Pulmonary artery endothelial cell (primary cell): ENCODE data around the gene MT1H. TPM values are rescaled to one million over a fixed set of nuclear protein-coding genes. Genes with fewer than 3 reads are reported as not detected.

ENCODE experiments used
- DNase-seq: peaks from one replicate; pipeline ENCODE4 v3.0.0-alpha.2; 2011; ENCODE audit warnings: low read depth, low spot score
- total RNA-seq: library from RNA; depleted of rRNA; stranded (reverse); fragments of >200 nt; gene quantifications from 2 replicates; pipeline ENCODE4 v1.2.3, GENCODE V29; 2014

Gene MT1H
- total RNA-seq, 1 donor from 2014 or later, result not detected

DNA sequence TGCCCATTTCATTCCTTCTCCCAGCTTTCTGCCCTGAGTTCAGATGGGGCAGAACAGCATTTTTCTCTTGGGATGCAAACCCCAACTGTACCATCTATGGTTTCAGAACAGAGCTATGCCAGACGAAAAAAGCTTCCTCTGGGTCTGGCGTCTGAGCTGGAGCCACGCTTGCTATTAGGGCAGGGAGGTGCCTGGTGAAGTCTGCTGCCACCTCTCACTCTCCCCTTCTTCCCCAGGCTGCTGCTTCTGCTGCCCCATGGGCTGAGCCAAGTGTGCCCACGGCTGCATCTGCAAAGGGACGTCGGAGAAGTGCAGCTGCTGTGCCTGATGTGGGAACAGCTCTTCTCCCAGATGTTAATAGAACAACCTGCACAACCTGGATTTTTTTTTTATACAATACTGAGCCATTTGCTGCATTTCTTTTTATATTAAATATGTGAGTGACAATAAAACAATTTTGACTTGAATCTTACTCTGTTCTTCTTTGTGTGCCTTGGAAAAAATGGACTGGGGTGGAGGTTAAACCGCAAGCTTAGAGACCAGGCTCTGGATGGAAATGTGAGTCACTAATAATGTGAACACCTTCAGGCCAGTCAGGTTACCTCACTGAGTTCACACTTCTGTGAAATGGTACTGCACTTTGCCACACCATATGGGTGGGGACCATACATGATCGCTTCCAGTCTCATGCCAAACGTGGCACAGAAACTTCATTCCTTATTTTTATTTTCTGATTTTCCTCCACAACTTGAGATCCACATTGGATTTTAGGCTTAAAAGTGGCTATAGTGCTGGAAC, 32.8 kb upstream of the MT1H start:
- no peak for DNase-seq

DNA sequence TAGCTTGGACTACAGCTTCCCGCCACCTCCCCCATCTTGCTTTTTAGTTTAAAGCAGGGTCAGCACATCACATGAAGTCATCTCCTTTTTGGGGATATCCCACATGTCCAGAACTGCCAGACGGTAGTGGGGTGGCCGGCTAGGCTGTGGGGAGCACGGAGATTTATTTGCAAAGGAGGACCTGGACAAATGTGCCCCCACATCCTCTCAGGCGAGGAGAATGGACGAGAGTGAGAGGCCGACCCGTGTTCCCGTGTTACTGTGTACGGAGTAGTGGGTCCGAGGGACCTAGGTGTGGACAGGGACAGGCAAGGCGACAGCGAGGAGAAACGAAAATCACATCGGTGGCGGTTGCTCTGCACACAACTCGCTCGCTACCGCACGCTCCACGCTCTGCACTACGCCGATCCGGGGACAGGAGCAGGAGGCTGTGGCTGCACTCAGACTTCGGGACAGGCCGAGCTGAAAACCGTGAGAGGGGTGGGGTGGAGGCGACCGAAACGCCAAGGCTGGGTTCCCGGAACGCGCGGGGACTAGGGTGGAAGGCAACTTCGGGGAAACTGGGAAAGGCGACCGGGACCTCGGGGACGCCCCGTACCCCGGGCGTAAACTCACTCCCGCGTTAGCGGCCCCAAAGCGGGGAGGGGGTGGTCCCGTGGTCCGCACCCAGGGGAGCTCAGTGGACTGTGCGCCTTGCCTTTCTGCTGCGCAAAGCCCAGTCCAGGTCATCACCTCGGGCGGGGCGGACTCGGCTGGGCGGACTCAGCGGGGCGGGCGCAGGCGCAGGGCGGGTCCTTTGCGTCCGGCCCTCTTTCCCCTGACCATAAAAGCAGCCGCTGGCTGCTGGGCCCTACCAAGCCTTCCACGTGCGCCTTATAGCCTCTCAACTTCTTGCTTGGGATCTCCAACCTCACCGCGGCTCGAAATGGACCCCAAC, 31.5 kb upstream of the MT1H start, which contains the start of gene MT1A:
MT1A (plus strand) TSS at position 853 of the 937 bp plus-strand sequence; CDS start at position 926, 73 bp downstream.
- no peak for DNase-seq

DNA sequence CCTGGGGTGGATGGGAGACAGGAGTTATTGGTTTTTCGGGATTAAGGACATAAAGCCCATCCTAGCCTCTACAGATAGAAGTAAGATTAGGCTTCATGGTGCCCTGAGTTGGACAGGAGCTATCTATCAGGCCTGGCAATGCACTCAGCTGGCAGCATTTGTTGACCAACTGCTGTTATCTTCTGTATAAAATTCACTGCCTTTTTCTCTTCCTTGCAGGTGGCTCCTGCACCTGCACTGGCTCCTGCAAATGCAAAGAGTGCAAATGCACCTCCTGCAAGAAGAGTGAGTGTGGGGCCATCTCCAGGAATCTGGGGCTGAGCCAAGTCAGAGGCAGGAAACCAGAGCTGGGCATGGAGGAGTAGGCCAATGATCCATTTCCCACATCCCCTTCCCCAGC, 30.6 kb upstream of the MT1H start:
- no peak for DNase-seq

DNA sequence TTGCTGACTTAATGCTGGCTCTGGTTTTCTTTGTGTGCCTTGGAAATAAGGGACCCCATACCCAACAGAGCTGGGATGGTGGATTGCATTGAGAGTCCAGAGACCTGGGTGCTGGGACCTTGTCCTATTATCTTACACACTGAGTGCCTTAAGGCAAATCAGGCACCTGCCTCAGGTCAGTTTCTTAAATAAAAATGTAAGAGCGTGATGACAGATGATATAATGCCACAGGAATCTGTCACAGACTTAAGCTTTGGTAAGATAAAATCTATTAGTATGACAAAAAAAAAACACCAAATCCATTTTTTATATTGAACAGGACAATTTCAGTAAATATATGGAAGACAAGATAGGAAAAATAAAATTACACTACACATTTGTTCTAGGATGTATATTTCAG, 29.5 kb upstream of the MT1H start:
- DNase-seq, result no peak

DNA sequence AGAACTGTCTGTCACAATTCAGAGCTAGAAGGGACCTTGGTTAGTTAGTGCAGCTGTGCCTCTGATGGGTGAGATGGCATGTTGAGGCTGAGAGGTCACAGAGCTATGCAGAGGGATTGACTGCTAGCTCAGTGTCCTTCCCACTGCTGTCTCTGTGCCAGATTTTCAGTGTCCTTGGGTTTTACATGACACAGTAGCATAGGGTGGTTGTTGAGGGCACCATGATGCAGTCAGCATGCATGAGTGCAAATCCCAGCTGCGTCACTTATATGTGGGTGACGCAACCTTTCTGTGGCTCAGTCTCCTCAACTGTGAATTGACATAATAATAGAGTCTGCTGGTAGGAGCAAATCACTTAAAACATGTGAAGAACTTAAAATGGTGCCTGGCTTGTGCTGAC, 28.4 kb upstream of the MT1H start:
- DNase-seq, result no peak

DNA sequence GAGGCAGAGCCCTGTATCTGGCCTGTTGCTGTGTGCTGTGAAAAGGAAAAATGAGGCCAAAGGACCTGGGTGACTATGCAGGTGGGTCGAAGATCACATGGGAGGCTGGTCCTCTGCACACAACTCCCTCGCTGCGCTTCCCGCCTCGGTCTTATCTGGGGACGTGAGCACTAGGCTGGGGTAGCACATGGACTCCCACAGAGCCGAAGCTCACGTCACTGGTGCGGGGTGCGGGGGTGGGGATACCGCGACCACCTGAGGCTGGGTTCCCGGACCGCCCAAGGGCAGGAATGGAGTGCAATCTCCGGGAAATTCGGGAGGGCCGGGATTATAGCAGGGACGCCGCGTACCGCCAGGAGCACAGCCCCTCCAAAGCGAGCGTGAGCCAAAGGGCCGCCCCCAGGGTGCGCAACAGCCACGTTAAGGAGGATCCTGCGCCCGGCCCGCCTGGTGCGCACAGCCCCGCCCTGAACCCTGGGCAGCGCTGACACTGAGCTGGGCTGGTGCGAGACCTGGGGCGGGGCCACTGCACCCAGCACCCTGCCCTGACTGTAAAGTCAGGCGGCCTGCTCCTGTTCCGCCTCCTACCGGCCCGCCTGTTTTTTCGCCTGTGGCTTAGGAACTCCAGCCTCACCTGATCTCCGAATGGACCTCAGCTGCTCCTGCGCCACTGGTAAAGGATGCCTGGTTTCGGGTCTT, 26.4 kb upstream of the MT1H start:
- DNase-seq, result no peak

DNA sequence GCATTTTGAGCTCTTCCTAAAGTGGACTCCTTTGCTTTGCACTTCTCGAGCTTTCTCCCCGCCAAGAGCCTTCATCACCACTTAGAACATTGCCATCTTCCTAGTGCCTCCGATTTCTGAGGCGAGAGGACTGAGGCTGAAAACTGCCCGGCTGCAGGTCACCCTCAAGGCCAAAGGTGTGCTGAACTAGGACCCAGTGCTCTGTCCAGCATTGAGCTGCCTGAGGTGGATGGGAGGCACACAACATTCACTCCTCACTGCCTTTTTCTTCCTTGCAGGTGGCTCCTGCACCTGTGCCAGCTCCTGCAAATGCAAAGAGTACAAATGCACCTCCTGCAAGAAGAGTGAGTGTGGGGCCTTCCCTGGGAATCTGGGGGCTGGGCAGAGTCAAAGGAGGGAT, 25.8 kb upstream of the MT1H start:
- no peak for DNase-seq

DNA sequence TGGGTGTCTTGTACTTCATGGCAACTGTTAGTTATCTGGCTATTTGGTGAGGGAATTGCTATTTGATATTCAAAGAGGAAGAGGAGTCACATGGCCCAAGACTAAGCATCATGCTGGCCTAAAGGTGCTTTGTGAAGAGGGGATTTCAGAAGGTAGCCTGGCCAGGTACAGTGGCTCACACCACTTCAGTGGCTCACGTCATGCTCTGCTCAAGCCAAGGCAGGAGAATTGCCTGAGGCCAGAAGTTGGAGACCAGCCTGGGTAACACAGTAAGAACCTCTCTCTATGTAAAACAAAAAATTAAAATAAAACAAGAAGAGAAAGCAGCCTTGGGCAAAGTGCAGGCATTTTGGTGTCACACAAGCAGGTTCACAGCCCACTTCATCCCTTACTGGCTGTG, 24.3 kb upstream of the MT1H start:
- no peak for DNase-seq

DNA sequence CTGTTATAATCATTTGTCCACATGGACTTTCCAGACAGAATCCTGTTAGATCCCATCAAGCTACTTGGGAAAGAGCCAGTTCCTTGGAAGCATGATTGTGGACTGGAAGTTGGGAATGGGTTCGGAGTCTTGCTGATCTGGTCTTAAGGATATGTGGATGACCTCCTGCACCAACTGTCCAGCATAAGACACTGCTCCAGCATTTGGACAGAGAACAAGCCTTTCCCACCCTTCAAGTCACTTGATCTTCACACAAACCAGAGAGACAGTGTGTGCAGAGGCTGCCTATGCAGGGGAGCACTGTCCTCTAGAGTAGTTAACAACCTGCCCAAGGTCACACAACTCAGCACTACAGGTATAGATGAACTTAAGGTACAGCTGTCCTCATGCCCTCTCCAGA, 23.8 kb upstream of the MT1H start:
- no peak for DNase-seq

DNA sequence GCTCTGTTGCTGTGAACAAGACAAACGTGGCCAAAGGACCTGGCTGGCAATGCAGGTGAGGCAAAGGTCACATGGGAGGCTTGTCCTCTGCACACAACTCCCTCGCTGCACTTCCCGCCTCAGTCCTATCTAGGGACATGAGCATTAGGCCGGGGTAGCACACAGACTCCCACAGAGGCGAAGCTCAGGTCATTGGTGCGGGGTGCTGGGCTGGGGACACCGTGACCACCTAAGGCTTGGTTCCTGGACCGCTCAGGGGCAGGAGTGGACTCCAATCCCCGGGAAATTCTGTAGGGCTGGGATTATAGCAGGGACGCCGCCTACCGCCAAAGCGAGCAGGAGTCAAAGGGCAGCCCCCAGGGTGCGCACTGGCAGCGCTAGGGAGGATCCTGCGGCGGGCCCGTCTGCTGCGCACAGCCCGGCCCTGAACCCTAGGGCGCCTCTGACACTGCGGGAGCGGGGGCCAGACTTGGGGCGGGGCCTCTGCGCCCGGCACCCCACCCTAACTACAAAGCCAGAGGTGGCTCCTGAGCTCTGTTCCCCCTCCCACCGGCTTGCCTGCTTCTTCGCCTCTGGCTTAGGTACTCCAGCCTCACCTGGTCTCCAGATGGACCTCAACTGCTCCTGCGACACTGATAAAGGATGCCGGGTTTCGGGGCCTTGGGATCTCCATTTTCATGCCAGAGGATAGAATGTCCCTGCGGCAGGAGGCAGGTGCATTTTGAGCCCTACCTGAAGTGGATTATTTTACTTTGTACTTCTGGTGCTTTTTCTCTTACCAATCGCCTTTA, 21.8 kb upstream of the MT1H start:
- DNase-seq, result no peak

DNA sequence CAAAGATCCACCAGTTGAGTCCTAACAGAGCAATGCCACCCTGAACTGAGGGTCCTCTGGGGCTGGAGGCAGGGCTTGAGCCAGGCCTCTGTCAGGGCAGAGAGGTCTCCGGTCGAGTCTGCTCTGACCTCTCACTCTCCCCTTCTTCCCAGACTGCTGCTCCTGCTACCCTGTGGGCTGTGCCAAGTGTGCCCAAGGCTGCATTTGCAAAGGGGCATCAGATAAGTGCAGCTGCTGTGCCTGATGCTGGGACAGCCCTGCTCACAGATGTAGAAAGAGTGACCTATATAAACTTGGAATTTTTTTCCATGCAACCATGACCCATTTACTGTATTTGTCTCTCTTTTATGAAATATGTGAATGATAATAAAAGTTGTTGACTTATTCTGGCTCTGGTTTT, 20.3 kb upstream of the MT1H start:
- DNase-seq, result no peak

DNA sequence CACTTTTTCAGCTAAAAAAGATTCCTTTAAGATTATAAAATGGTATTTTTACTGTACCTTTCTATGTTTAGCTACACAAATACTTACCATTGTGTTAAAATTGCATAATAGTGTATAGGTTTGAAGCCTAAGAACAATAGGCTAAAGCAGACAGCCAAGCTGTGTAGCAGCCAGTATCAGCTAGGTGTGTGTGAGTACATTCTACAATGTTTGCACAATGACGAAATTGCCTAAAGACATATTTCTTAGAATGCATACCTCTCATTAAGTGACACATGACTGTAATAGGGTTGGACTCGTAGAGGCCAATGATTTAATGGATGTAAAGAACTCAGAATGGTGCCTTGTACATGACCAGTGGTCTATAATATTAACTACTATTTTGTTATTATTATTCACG, 19.8 kb upstream of the MT1H start:
- no peak for DNase-seq

DNA sequence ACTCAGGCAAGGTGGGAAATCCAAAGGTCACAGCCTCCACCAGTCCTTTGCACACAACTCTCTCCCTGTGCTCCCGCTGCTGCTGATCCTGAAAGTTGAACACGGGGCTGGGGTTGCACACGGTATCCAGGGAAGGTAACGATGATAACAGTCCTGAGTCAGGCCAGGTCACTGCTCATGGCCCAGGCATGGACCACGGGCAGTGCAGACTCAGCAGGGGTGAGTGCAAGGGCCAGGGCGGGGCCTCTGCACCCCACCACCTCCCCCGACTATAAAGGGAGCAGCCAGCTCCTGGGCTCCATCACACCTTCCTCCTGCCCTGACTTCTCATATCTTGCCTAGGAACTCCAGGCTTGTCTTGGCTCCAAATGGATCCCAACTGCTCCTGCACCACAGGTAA, 18.0 kb upstream of the MT1H start, which contains the start of gene MT1B:
MT1B (plus strand) TSS at position 301 of the 400 bp plus-strand sequence; CDS start at position 369, 68 bp downstream.
- no peak for DNase-seq

DNA sequence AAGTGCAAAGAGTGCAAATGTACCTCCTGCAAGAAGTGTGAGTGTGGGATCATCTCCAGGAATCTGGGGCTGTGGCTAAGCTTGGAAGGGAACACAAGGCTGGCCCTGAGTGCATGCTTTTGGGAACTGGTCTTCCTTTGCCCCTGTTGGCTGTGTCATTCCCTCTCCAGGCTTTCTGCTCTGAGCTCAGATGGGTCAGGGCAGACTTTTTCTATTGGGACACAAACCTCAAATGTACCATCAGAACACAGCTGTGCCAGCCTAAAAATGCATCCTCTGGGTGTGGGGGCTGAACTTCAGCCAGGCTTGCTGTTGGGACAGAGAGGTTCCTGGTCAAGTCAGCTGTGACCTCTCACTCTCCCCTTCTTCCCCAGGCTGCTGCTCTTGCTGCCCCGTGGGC, 17.0 kb upstream of the MT1H start:
- no peak for DNase-seq

DNA sequence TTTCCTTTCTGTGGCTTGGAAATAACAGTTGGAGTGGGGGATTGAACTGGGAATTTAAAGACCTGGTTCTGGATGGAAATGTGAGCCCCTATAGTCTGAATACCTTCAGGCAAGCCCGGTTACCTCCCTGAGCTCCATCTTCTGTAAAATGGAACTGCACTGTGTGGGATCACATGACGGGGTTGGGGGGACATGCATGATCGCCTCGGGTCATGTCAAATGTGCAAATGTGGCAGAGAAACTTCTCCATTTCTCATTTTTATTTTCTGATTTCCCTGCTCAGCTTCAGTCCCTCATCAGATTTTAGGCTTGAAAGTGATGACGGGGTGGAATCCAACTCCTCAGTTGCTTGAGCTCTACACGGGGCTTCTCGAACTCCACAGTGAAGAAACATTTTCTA, 16.4 kb upstream of the MT1H start:
- no peak for DNase-seq

DNA sequence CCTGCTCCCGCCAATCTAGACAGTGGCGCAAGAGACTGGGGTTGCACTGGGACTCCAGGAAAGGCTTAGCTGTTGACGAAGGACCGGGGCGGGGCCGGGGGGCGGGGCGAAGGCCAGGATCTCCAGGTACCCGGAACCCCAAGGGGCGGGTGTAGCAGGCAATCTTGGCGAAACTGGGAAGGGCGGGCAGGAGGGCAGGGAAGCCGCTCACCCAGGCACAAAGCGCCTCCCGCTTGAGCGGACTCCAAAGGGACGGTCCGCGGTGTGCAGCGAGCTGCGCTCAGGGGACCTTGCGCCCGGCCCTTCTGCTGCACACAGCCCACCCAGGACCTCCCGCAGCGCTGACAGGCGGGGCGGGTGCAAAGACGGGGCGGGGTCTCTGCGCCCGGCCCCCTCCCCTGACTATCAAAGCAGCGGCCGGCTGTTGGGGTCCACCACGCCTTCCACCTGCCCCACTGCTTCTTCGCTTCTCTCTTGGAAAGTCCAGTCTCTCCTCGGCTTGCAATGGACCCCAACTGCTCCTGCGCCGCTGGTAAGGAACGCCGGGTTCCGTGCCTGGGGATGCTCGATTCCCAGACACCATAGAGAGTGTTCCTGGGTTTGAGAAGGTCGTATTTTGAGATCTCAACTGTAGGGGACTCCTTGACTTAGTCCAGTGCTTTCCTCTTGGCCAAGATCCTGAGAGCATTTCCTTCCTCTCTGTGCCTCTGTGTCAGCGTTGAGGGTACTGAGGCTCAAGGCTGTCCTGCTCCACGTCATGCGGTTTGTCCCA, 11.9 kb upstream of the MT1H start, which contains the start of gene MT1F:
MT1F (plus strand) TSS at position 405 of the 772 bp plus-strand sequence; CDS start at position 505, 100 bp downstream.
- no peak for DNase-seq

DNA sequence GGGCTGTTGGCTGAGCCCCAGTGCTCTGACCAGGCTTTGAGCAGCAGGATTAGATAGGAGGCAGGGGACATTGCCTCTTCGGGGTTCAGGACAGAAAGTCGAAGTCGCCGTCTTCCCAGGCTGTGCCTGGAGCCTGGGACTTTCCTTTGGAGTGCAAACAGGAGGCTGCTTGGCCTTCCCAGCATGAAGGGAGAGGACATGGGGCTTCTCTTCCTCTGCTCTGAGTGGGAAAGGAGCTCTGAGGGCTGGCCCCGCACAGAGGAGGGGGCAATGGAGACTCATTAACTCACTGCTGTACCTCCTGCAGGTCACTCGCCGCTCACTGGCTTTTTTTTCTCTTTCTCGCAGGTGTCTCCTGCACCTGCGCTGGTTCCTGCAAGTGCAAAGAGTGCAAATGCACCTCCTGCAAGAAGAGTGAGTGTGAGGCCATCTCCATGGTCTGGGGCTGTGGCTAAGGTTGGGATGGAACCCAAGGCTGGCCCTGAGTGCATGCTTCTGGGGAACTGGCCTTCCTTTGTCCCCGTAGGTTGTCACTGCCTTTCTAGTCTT, 11.2 kb upstream of the MT1H start:
- no peak for DNase-seq

DNA sequence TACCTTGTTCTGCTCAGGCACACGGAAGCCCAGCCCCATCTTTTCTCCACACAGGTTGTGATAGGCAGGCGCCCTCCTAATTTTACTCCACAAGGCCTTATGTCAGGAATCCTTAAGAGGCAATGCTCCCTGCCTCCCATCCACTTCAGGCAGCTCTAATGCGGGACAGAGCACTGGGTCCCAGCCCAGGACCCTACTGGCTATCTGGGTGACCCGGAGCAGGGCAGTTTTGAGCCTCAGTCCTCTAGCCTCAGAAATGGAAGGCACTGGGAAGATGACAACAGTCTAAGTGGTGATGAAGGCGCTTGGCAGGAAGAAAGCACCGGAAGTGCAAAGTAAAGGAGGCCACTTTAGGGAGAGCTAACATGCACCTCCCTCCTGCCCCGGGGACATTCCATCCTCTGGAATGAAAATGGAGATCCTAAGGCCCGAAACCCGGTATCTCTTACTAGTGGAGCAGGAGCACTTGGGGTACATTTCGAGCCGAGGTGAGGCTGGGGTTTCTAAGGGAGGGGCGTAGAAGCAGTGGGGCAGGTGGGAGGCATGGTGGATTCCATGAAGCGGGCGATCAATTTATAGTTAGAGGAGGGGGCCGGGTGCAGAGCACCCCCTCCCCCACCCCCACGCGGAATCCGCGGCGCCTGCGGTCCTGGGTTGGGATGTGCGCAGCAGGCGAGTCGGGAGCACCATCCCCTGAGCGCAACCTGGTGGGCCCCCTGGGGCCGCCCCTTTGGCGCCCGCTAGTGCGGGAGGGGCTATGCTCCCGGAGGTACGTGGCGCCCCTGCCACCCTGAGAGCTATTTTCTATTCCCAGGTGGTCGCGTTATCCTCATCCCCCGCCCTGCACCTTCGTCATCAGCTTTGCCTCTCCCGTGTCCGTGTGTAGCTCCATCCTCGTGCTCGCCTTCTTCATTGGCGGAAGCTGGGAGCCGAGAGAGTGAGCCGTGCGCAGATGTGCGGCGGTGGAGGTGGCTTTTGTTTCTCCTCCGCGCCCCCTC, 7.0 kb upstream of the MT1H start:
- no peak for DNase-seq
